ENCODE measurements around the gene TCF7. TPM values are rescaled to one million over a fixed set of nuclear protein-coding genes. Genes with fewer than 3 reads are reported as not detected.

The TCF7 gene
- total RNA-seq, 1 donor from 2014 or later, result 11.7 TPM

DNA sequence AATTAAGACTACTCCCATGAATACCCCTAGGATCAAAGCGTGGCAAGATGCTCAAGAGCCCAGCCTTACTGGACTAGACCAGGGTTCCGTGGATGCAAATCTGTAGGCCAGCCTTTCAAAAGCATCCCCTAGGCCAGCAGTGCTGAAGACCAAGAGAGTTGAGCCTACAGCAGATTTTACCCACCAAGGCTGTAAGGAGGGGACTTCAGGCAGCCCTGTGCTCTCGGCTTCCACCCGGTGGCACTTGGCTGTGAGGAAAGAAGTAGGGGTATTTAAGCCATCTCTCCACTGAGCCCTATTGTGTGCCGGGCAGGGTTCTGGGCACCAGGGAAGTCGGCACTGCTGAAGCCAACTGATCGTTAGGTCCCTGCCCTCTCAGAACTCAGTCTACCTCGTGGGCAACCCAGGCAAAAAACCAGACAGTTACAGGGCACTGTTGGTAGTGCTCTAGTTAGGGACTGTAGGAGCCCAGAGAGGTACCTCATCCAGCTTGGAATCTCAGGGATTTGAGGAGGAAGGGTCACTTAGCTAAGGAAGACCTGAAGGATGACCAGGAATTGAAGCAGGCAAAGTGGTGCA lies 25.5 kb downstream of the TCF7 start:
- Mint-ChIP-seq H3K27me3 (no peaks in the 10 kb centered on the region), H3K4me3 (no peak overlapping the region), H3K27ac (no peak overlapping the region), H3K9me3 (no peaks in the 10 kb centered on the region), H3K4me1 (ENCODE audit: unreplicated experiment) (peaks cover 16% of the 10 kb centered on the region), H3K36me3 (peaks cover 12% of the 10 kb centered on the region)
- TF ChIP-seq, protein P1, sequence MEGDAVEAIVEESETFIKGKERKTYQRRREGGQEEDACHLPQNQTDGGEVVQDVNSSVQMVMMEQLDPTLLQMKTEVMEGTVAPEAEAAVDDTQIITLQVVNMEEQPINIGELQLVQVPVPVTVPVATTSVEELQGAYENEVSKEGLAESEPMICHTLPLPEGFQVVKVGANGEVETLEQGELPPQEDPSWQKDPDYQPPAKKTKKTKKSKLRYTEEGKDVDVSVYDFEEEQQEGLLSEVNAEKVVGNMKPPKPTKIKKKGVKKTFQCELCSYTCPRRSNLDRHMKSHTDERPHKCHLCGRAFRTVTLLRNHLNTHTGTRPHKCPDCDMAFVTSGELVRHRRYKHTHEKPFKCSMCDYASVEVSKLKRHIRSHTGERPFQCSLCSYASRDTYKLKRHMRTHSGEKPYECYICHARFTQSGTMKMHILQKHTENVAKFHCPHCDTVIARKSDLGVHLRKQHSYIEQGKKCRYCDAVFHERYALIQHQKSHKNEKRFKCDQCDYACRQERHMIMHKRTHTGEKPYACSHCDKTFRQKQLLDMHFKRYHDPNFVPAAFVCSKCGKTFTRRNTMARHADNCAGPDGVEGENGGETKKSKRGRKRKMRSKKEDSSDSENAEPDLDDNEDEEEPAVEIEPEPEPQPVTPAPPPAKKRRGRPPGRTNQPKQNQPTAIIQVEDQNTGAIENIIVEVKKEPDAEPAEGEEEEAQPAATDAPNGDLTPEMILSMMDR (conservative IDR thresholded peaks at IDR 0.05), result no peak
- DNase-seq (ENCODE audit: extremely low spot score, unreplicated experiment), result peak; percentile 52

DNA sequence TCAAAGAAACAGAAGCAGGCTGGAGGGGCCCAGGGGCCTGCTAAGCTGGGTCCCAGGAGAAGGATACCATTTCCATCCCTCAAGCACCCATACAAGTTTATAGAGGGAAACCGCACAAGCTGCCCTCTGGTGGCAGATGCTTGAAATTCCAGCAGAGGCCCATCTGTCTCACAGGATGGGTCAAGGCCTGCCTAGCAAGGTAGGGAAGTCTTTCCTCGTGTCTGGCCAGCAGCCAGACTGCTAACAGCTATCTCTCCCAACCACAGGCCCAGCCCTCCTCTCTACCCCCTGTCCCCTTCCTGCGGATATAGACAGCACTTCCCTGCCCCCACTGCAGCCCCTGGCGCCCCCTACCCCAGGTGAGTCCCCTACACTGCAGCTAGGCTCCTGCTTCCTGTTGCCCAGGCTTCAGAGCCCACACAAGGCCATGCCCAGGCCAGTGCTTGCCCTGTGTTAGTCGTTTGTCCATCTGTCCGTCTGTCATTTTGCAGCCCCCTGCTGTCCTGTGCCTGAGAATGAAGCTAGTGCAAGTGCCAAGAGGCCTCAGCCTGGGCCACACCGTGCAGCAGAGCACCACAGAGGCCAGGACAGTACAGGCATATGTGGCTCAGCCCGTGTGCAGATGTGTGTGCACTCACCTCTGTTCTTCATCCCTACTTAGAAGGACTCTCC lies 26.2 kb downstream of the TCF7 start:
- Mint-ChIP-seq H3K36me3 (peaks cover 7% of the 10 kb centered on the region), H3K4me1 (ENCODE audit: unreplicated experiment) (peaks cover 17% of the 10 kb centered on the region), H3K4me3 (no peak overlapping the region), H3K9me3 (no peaks in the 10 kb centered on the region), H3K27ac (no peak overlapping the region), H3K27me3 (no peaks in the 10 kb centered on the region)
- peak; percentile 75 for DNase-seq (ENCODE audit: extremely low spot score, unreplicated experiment)
- TF ChIP-seq, protein P1 (conservative IDR thresholded peaks at IDR 0.05), result peak; percentile 87

DNA sequence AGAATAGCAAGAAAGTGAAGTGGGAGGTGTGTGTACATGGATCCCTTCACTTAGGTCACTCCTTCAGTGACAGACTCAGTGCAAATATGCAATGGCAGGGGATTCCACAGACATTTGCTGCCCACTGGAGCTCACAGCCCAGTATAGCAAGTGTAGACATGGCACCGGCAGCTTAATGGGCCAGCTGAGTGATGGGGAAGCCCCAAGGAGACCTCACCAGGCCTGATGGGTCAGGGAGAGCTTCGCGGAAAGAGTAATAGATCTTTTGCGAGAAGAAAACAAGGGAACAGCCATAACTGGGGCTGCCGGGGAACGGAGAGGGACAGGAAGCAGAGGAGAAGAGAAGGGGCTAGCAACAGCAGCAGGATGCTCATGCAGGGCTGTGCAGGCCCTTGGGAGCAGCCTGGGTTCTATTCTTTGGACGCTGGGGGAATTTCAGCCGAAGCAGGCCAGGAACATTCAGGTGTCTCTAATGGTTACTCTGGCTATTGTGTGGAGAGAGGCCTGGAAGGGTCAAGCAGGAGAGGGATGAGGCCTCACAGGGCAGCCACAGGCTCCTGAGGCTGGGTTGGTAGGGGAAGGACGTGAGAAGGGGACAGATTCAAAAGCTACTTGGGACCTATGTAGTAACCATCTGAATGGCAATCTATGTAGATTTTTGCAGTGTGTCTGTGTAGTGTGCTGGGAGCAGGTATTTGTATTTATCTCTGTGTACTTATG lies 27.0 kb downstream of the TCF7 start:
- TF ChIP-seq, protein P1 (conservative IDR thresholded peaks at IDR 0.05), result no peak
- H3K27ac Mint-ChIP-seq, result peak overlapping the region; percentile 78
- no peaks in the 10 kb centered on the region for H3K9me3 Mint-ChIP-seq

DNA sequence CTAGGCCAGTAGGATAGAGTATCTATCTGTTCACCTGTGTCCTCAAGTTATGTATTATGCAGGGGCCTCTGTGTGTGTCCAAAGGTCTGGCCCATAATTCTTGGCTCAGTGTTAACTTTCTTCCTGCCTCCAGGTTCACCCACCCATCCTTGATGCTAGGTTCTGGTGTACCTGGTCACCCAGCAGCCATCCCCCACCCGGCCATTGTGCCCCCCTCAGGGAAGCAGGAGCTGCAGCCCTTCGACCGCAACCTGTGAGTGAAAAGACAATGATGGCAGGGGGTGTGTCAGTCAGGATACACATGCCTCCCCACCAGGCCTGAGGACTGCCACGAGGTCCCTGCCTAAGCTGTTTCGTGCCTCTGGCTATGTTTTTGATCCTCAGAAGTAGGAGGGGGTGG lies 27.6 kb downstream of the TCF7 start:
- peaks cover 23% of the 10 kb centered on the region for H3K4me1 Mint-ChIP-seq (ENCODE audit: unreplicated experiment)
- TF ChIP-seq, protein P1 (conservative IDR thresholded peaks at IDR 0.05), result no peak
- no peak overlapping the region for H3K4me3 Mint-ChIP-seq
- peak; percentile 65 for DNase-seq (ENCODE audit: extremely low spot score, unreplicated experiment)
- H3K27me3 Mint-ChIP-seq, result no peaks in the 10 kb centered on the region
- H3K36me3 Mint-ChIP-seq, result peaks cover 3% of the 10 kb centered on the region
- H3K9me3 Mint-ChIP-seq, result no peaks in the 10 kb centered on the region
- H3K27ac Mint-ChIP-seq, result peak overlapping the region; percentile 78

More for the DNA sequence above, 27.0 kb downstream of the TCF7 start:
- peak; percentile 59 for DNase-seq (ENCODE audit: extremely low spot score, unreplicated experiment)
- H3K4me1 Mint-ChIP-seq (ENCODE audit: unreplicated experiment), result peaks cover 23% of the 10 kb centered on the region
- H3K36me3 Mint-ChIP-seq, result peaks cover 3% of the 10 kb centered on the region
- peak overlapping the region; percentile 10 for H3K4me3 Mint-ChIP-seq
- no peaks in the 10 kb centered on the region for H3K27me3 Mint-ChIP-seq

DNA sequence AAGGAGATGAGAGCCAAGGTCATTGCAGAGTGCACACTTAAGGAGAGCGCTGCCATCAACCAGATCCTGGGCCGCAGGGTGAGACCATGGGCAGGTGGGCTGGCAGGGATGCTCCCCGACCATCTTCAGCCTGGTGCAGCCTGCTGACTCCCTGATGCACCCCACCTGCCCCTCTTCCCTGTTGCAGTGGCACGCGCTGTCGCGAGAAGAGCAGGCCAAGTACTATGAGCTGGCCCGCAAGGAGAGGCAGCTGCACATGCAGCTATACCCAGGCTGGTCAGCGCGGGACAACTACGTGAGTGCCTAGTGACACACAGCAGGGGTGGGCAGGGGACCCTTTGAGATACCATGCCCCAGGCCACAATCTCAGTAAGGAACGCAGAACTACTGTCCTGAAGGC lies 28.3 kb downstream of the TCF7 start:
- Mint-ChIP-seq H3K27me3 (no peaks in the 10 kb centered on the region), H3K36me3 (peaks cover 3% of the 10 kb centered on the region), H3K4me1 (ENCODE audit: unreplicated experiment) (peaks cover 23% of the 10 kb centered on the region), H3K4me3 (no peak overlapping the region), H3K9me3 (no peaks in the 10 kb centered on the region), H3K27ac (no peak overlapping the region)
- TF ChIP-seq, protein P1 (conservative IDR thresholded peaks at IDR 0.05), result no peak
- DNase-seq (ENCODE audit: extremely low spot score, unreplicated experiment), result peak; percentile 62
